Effector memory CD4-positive, alpha-beta T cell (primary cell): Measurements from ENCODE around the gene ADAMTS20.
"Not testable (repeated sequence)": the region's sequence is repeated elsewhere in the genome, so short reads cannot be mapped to it uniquely, and the experiment has no call there.

Source experiments
- DNase-seq, 3 donors: peaks; one replicate each; pipeline ENCODE4 v3.0.0-alpha.2; 2020
- H3K27ac ChIP-seq: 2 replicates; pipeline ENCODE4 v1.7.0; 2013; ENCODE audit warnings: mild to moderate bottlenecking, low read length, moderate library complexity; ENCODE audit not compliant: insufficient read depth, poor library complexity, severe bottlenecking
- H3K27me3 ChIP-seq: replicated peaks from 2 replicates; pipeline ENCODE4 v1.7.0; 2013; ENCODE audit warnings: mild to moderate bottlenecking, low read length; ENCODE audit not compliant: insufficient read depth, control insufficient read depth, poor library complexity, severe bottlenecking
- H3K36me3 ChIP-seq: 2 replicates; pipeline ENCODE4 v1.7.0; 2013; ENCODE audit warnings: mild to moderate bottlenecking, low read length, moderate library complexity; ENCODE audit not compliant: control insufficient read depth, insufficient read depth
- H3K4me1 ChIP-seq: 2 replicates; pipeline ENCODE4 v1.7.0; 2013; ENCODE audit warnings: low read length, mild to moderate bottlenecking; ENCODE audit not compliant: control insufficient read depth, insufficient read depth, poor library complexity, severe bottlenecking
- H3K4me3 ChIP-seq: 2 replicates; pipeline ENCODE4 v1.7.0; 2013; ENCODE audit warnings: low read length, low read depth, mild to moderate bottlenecking; ENCODE audit not compliant: insufficient read depth, poor library complexity, severe bottlenecking
- H3K9me3 ChIP-seq: 2 replicates; pipeline ENCODE4 v1.7.0; 2013; ENCODE audit warnings: mild to moderate bottlenecking, low read length, moderate library complexity; ENCODE audit not compliant: control insufficient read depth

ADAMTS20 gene

GRCh38 chr12:43347026-43347425 is 205.0 kb downstream of the ADAMTS20 start:
- Histone ChIP-seq H3K27ac (no peak overlapping the region), H3K4me1 (no peaks in the 10 kb centered on the region), H3K36me3 (no peaks in the 10 kb centered on the region), H3K4me3 (no peak overlapping the region), H3K27me3 (no peaks in the 10 kb centered on the region), H3K9me3 (no peaks in the 10 kb centered on the region)
- no peak for DNase-seq

GRCh38 chr12:43345023-43345422 is 207.0 kb downstream of the ADAMTS20 start:
- DNase-seq, result no peak
- Histone ChIP-seq H3K4me1 (no peaks in the 10 kb centered on the region), H3K36me3 (no peaks in the 10 kb centered on the region), H3K4me3 (no peak overlapping the region), H3K27ac (no peak overlapping the region), H3K27me3 (no peaks in the 10 kb centered on the region), H3K9me3 (no peaks in the 10 kb centered on the region)

- H3K4me3 ChIP-seq, H3K36me3 ChIP-seq, H3K9me3 ChIP-seq, H3K4me1 ChIP-seq, H3K27me3 ChIP-seq, H3K27ac ChIP-seq, DNase-seq: not testable (repeated sequence)
Observed at GRCh38 chr12:43341785-43342313, 210.2 kb downstream of the ADAMTS20 start.

DNA sequence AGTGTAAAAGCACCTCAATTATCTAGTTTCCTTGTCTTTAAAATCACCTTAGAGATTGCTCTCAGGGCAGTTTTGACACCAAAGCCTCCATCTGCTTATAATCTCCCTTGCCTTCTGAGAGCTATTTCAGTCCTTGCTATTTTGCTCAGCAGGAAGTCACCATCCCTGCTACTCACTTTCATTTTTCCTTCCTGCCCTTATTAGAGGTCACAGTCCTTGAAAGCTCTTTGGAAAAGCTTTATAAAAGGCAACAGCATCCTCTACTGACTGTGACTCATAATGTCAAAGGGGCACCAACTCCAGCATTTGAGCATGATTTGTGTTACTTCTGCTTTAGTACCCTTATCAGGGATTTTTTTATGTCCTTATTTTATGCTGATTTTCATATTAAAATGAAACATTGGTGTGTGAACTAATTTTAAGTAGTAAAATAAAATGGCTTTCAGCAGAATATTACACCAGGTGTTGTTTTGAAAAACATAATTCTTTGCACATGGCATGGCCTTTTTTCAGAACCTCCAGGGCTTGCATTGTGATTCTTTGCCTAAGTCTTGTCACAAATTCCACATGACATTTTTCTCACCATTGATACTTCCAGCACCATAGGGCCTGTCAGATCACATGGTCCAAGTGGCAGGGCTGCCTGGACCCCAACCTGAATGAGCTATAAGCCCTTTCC is 213.0 kb downstream of the ADAMTS20 start:
- no peak overlapping the region for H3K27ac ChIP-seq
- H3K4me1 ChIP-seq, result no peaks in the 10 kb centered on the region
- H3K4me3 ChIP-seq, result no peak overlapping the region
- H3K9me3 ChIP-seq, result no peaks in the 10 kb centered on the region
- no peaks in the 10 kb centered on the region for H3K27me3 ChIP-seq
- no peak for DNase-seq
- no peaks in the 10 kb centered on the region for H3K36me3 ChIP-seq

- H3K4me3 ChIP-seq, result no peak overlapping the region
- H3K27me3 ChIP-seq, result no peaks in the 10 kb centered on the region
- H3K4me1 ChIP-seq, result no peaks in the 10 kb centered on the region
- no peaks in the 10 kb centered on the region for H3K36me3 ChIP-seq
- H3K27ac ChIP-seq, result no peak overlapping the region
- H3K9me3 ChIP-seq, result no peaks in the 10 kb centered on the region
- DNase-seq, result no peak
Observed at GRCh38 chr12:43337571-43338444, 214.2 kb downstream of the ADAMTS20 start.

DNA sequence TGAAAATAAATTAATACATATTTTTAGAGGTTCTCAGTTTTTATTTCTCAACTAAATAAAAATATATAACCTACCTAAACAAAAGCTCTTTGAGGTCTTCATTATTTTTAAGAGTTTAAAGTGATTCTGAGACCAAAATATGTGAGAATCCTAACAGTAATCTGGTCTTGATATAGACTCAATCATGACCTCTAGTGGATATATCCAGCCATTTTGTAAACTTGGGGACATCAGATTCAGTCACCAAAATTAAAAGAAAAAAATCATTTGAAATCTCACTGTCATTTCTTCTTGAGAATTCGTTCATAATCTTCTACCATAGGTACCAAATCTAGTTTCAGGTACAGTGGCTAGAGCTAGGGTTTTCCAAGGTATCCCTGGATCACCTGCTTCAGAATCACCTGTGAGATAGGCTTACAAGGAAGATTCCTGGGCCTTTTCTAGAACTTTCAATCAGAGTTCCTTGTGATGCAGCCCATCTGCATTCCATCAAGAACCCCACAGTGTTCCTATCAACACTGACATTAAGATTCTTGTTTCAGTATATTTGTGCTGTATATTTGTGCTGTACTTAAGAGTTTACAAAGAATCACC is 214.9 kb downstream of the ADAMTS20 start:
- no peak for DNase-seq
- no peak overlapping the region for H3K4me3 ChIP-seq
- H3K27me3 ChIP-seq, result no peaks in the 10 kb centered on the region
- H3K27ac ChIP-seq, result no peak overlapping the region
- H3K9me3 ChIP-seq, result no peaks in the 10 kb centered on the region
- no peaks in the 10 kb centered on the region for H3K4me1 ChIP-seq
- H3K36me3 ChIP-seq, result no peaks in the 10 kb centered on the region

DNA sequence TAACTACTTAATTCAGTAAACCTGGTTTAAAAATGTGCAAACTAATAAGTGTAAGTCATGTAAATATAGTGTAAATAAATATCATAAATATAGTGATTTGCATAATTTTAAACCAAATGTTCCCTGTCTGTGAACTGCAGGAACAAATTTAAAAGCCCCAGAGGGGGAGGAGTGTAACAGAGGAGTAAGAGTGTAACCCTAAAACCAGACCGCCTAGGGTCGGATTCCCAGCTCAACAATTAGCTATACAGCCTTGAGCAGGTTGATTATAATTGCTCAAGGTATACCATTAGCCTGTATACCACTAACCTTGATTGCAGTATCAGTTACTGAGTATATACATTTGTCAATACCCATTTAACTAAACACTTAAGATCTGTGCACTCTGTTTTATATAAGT is 218.4 kb downstream of the ADAMTS20 start:
- Histone ChIP-seq H3K4me1 (no peaks in the 10 kb centered on the region), H3K4me3 (no peak overlapping the region), H3K27me3 (no peaks in the 10 kb centered on the region), H3K36me3 (no peaks in the 10 kb centered on the region), H3K9me3 (no peaks in the 10 kb centered on the region), H3K27ac (no peak overlapping the region)
- DNase-seq, result no peak

DNA sequence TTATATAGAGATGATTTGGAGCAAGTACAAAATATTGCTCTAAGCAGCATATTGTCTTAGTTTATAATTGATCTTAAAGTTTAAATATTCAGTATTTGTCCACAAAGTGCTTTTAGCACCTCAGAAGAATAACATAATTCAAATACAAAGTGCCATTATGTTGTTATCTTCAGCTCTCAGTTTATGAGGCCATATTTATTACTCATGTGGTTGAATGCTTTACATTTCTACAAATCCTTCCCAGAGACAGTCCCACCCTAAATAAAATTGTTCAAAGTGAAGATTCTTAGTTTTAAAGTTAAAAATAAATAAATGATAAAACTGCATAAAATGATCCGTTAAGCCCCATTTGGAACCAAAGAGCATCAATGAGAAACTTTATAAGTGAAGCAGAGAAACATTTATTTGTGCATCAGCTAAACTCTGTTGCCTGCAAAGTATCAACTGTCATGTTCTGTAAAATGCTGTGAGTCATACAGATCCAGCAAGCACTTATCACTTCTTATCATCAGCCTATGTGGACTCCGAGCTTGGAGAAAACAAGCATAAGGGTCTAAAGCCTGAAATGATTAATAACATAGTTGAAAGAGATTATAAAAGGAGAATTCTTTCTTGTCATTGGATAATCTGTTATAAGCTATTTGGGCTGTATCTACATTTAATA is 218.9 kb downstream of the ADAMTS20 start:
- H3K27me3 ChIP-seq, result no peaks in the 10 kb centered on the region
- no peaks in the 10 kb centered on the region for H3K36me3 ChIP-seq
- no peak for DNase-seq
- H3K27ac ChIP-seq, result no peak overlapping the region
- no peaks in the 10 kb centered on the region for H3K4me1 ChIP-seq
- H3K4me3 ChIP-seq, result no peak overlapping the region
- no peaks in the 10 kb centered on the region for H3K9me3 ChIP-seq

DNA sequence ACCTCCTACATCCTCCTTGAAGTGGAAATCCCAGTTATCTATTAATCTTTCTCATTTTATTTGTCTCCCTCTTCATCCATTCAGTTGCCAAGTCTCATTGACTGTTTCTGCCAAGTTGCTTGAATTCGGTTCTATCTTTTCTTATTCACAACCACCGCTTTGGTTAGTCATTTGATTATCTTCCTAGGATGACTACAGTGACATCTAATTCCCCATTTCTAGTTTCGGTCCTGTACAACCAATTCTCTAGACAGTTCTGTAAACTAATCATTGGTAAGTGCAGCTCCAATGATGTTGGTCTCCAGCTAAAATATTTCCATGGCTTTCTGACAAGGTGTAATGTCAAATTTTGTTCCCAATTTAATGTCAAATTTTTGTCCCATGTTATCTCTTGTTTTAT is 220.1 kb downstream of the ADAMTS20 start:
- H3K4me1 ChIP-seq, result no peaks in the 10 kb centered on the region
- DNase-seq, result no peak

More for the DNA sequence above, 220.1 kb downstream of the ADAMTS20 start:
- H3K4me3 ChIP-seq, result no peak overlapping the region
- H3K9me3 ChIP-seq, result no peaks in the 10 kb centered on the region
- H3K36me3 ChIP-seq, result no peaks in the 10 kb centered on the region
- no peak overlapping the region for H3K27ac ChIP-seq
- H3K27me3 ChIP-seq, result no peaks in the 10 kb centered on the region
